HEK293T (cell line): Measurements from ENCODE around the gene KLHL26.

Experiments
- ARNT ChIP-seq: fragments of 450-650 bp; IDR thresholded peaks from 2 replicates; pipeline ENCODE4 v1.6.1; 2017; ENCODE audit warnings: mild to moderate bottlenecking
- ELF4 ChIP-seq: fragments of 450-650 bp; IDR thresholded peaks from 2 replicates; pipeline ENCODE4 v1.6.1; 2017; ENCODE audit warnings: antibody characterized with exemption
- FOXK2 ChIP-seq: fragments of 450-650 bp; IDR thresholded peaks from 2 replicates; pipeline ENCODE4 v1.6.1; 2016; ENCODE audit warnings: mild to moderate bottlenecking
- NFRKB ChIP-seq: fragments of 450-650 bp; IDR thresholded peaks from 2 replicates; pipeline ENCODE4 v1.6.1; 2016; ENCODE audit warnings: mild to moderate bottlenecking, moderate library complexity
- PKNOX1 ChIP-seq: fragments of 450-650 bp; IDR thresholded peaks from 2 replicates; pipeline ENCODE4 v1.6.1; 2016

GRCh38 chr19:18587962-18588610 is 48.7 kb upstream of the KLHL26 start:
- TF ChIP-seq ELF4 (no peak), FOXK2 (no peak), ARNT (no peak), PKNOX1 (no peak), NFRKB (no peak)
